SK-N-SH treated with all-trans-retinoic acid at 6 μM for 48 hours (cell line): ENCODE data around the gene ZMIZ1.

Experiments
- ARNTL ChIP-seq: fragments of 450-650 bp; formaldehyde crosslinking; IDR thresholded peaks from 2 replicates; pipeline ENCODE4 v1.5.0; 2020; ENCODE audit warnings: low read depth, mild to moderate bottlenecking, moderate library complexity, borderline replicate concordance
- BACH2 ChIP-seq: fragments of 250-450 bp; sonication (Bioruptor Pico); IDR thresholded peaks from 2 replicates; pipeline ENCODE4 v1.9.0; 2021; ENCODE audit warnings: mild to moderate bottlenecking, borderline replicate concordance
- GLIS3 ChIP-seq: fragments of 250-450 bp; sonication (Bioruptor Pico); IDR thresholded peaks from 2 replicates; pipeline ENCODE4 v1.5.0; 2020; ENCODE audit warnings: mild to moderate bottlenecking, moderate library complexity
- PATZ1 ChIP-seq: fragments of 250-450 bp; sonication (Bioruptor Pico); IDR thresholded peaks from 2 replicates; pipeline ENCODE4 v1.8.0; 2020; ENCODE audit warnings: mild to moderate bottlenecking, moderate library complexity, borderline replicate concordance
- SNAI2 ChIP-seq: fragments of 250-450 bp; sonication (Bioruptor Pico); IDR thresholded peaks from 2 replicates; pipeline ENCODE4 v1.5.0; 2020; ENCODE audit warnings: mild to moderate bottlenecking, moderate library complexity
- ZC3H10 ChIP-seq: fragments of 250-450 bp; sonication (Bioruptor Pico); IDR thresholded peaks from 2 replicates; pipeline ENCODE4 v1.5.1; 2021; ENCODE audit warnings: mild to moderate bottlenecking, moderate library complexity
- ZFP30 ChIP-seq: fragments of 450-650 bp; formaldehyde crosslinking; IDR thresholded peaks from 2 replicates; pipeline ENCODE4 v1.5.0; 2022; ENCODE audit warnings: mild to moderate bottlenecking, moderate library complexity

GRCh38 chr10:79112881-79113431, 44.2 kb downstream of the ZMIZ1 start:
- TF ChIP-seq ARNTL (no peak), PATZ1 (no peak), GLIS3 (CRISPR knock-in tag) (no peak), ZFP30 (CRISPR knock-in tag) (no peak), BACH2 (CRISPR knock-in tag) (no peak), SNAI2 (CRISPR knock-in tag) (no peak), ZC3H10 (no peak)
